TTC549 (cell line): ENCODE results near the gene CMIP.

Experiments used
- FAIRE-seq: peaks from 2 replicates; lab custom pipeline; 2012; peaks lifted over from hg19 to GRCh38; lab: Jason Lieb, UNC

The CMIP gene

GRCh38 chr16:81587626-81588160, 143.1 kb downstream of the CMIP start:
- no peak for FAIRE-seq

DNA sequence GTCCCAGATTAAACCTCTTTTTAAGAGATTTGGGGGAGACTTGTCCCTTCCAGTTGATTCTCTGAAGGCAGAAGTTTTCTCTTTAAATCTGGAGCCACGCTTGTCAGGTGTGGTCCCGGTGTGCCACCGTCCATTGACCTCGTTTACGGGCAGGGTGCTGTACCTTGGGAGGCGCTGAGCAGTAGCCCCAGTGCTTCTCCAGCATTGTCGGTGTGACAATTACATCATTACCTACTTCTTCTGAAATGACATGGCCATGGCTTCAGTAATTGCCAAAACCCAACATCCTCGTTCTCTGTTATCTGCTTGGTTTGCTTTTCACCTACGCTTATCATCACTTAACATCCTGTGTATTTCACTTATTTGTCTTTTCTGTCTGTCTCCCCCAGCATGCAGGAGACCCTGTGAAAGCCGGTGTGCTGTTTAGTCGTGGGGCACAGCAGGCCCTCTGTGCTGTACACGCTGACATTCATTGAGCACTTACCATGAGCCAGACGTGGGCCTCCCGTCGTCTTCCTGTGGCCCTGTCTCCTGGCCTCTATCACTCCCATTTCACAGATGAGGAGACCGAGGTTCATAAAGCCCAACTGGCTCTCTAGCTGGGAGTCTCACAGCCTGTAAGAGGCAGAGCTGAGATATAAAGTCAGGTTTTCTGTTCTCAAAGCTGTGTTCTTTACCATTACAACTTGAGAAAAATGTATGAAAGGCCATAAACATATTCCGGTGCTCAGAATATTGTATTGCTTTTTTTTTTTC, 143.9 kb downstream of the CMIP start:
- FAIRE-seq: no peak

DNA sequence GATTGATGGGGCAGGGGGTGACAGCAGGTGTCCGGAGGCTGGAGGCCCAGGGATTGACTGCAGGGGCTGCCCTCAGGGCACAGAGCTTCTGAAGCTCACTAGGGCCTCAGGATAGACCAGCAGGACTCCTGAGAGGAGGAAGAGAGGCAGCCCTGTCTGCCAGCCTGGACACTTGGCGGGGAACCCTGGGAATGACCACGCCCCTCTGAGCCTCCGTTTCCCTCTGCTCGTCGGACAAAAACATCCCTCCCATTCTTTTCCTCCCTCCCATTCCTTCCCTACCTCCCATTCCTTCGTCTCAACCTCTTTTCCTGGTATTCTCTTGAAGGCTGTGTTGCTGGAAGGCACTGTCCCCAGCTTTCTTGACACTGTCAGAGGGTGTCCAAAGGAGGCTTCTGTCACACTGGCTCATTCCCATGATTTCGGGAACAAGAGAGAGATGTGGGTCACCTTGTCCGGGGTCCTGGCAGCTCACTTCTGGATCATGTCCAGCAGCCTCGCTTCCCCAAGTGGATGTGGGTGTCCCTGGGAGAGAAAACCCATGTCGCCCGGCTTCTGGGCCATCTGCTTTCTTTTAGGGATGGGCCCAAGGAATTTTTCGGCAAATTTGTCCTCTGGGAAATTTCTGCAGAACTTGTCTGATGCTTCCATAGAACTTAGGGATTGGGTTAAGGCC, 145.5 kb downstream of the CMIP start:
- FAIRE-seq: no peak

GRCh38 chr16:81590714-81591544, 146.3 kb downstream of the CMIP start:
- no peak for FAIRE-seq

DNA sequence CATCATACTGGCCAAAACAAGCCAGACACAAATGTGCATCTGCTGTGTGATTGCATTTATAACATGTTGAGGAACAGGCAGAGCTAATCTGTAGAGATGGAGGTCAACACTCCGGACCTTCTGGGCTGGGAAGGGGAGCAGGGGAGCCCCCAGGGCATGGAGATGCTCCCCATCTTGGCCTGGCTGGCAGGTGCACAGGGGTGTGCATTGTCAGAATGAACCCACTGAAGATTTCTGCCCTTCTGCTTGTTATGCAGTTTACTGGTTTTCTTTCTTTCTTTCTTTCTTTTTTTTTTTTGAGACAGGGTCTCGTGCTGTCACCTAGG, 146.9 kb downstream of the CMIP start:
- FAIRE-seq: no peak

- FAIRE-seq: no peak
Observed at GRCh38 chr16:81592353-81592866, 147.8 kb downstream of the CMIP start.

DNA sequence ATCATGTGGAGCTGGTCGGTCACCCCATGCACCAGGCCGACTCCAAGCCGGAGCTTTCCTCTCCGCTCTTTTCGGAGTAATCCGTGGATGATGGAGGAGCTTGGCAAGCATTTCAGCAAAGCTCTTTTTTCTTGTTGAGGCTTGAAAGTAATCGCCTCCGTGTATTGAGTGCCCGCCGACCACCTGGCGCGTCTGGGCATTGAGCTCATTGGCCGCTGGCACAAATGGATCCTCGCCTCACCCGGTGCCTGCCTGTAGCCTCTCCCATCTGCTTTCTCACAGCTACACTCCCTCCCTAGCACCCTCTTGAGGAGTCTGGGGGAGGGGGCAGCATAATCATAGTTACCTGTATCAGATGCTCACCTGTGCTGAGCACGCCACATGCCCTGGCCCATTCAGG, 148.9 kb downstream of the CMIP start:
- no peak for FAIRE-seq

GRCh38 chr16:81595629-81596292, 151.2 kb downstream of the CMIP start:
- FAIRE-seq: no peak

- no peak for FAIRE-seq
Observed at GRCh38 chr16:81597079-81597658, 152.6 kb downstream of the CMIP start.

GRCh38 chr16:81598083-81598482, 153.5 kb downstream of the CMIP start:
- no peak for FAIRE-seq

- no peak for FAIRE-seq
Observed at GRCh38 chr16:81599034-81599744, 154.6 kb downstream of the CMIP start.

- no peak for FAIRE-seq
Observed at GRCh38 chr16:81600275-81600674, 155.7 kb downstream of the CMIP start.

- FAIRE-seq: no peak
Observed at GRCh38 chr16:81601008-81601428, 156.4 kb downstream of the CMIP start.

DNA sequence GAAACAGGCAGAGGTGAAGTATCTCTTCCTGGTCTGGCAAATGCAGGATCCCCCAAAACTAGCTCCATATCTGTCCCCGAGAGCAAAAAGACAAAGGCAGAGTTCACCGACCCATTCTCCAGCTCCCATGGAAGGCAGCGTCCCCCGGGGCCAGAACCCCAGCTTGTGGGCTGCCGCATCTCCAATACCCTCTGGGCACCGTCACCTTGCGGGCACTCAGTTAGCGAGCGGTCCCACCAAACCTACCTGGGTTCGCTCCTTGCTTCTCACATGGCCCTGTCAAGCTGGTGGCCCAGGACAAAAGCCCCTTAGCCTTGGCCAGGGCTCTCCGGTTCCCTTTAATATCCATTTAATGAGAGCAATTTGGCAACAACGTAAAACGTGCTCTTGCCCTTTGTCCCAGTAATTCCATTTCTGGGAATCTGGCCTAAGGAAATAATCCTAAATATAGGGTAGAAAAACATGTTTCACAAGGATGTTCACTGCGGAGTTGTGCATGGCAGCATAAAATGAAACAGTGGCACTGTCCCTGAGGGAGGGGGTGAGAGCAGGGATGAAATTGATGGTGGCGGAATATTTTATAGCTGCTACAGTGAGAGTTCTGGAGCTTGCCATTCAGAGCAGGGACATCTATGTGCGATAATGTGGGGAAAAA, 157.1 kb downstream of the CMIP start:
- no peak for FAIRE-seq

DNA sequence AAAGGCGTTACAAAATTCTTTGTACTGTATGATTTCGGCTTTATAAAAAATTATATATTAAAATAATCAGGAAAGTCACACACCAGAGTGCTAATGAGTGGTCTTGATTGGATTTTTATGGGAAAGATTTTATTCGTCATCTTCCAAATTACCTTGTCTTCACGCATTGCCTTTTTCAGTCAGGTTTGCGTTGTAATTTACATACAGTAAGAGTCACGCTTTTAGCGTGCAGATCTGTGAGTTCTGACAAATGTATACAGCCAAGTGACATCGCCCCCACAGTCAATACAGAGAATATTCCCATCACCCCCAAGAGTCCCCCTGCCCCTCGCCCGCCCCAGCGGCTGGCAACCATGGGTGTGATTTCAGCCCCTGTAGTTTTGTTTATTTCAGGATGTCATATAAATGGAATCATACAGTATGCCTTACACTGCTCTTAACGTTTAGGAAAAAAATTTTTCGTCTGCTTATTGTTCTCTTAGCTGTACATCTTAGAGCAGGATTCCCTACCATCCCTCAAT, 157.7 kb downstream of the CMIP start:
- no peak for FAIRE-seq

GRCh38 chr16:81602792-81603191, 158.2 kb downstream of the CMIP start:
- FAIRE-seq: no peak

DNA sequence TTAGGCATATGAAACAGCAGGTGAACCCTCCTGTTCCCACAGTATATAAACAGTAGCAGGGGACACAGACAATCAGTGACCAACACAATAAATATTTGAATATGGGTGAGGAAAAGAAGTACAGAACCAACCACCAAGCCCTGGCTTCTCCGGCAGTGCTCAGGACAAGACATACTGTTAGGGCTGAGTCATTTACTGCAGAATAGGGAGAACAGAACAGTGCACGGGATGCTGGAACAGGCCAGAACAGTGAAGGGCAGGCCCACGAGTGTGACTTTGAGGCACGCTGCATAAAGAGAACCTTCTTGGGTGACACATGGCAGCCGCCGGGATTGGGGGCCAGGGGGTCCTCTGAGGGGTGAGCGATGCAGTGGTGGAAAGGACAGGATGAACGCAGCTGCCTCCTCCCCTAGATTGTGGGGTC, 160.4 kb downstream of the CMIP start:
- FAIRE-seq: no peak

- no peak for FAIRE-seq
Observed at GRCh38 chr16:81606039-81606438, 161.4 kb downstream of the CMIP start.

DNA sequence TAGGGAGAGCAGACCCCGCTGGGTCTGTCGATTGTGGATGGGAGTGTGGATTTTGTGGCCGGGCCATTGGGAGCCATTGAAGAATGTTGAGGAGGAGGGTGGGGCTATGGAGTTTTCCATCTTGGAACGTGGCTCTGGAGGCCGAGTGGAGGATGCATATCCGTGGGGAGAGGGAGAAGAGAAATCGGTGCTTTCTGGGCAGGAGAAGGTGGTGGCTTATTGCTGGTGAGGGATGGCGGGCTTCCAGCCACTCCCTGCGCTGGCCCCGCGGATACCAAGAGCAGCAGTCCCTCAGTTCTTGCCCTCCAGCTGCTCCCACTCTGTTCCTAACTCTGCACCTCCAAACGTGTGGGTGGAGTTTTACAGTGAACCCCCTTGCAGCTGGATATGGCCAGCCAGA, 162.4 kb downstream of the CMIP start:
- no peak for FAIRE-seq

DNA sequence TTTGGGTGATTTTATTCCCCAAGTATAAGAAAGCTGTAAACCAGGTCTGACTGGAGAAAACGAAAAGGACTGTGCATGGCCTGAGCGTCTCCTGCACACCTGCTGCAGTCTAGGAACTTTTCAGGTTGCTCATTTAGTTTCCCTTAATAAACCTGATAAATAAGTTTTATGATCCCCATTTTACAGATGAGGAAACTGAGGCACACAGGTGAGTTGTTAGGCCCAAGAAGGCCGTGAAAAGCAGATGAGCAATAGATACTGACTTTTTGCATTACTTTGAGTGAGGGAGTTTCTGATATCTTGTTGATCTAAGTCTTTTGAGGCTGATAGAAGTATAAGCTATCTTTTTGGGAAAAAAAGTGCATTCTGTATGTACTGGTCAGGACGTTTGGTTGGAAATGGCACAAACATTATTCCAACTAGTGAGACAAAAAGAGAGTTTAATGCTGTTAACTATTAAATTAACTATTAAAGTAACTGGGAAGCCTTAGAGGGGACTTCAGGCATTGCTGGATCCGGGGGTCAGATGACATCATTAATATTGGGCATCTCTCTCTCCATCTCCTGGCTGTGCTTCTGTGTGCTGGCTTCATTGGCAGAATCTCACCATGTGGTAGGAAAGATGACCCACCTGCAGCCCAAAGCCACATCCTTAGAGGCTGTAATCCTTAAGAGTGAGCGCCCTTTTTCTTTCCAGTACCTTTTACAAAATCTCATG, 163.4 kb downstream of the CMIP start:
- FAIRE-seq: no peak
